GM19324 (cell line): ENCODE measurements around the gene CFDP1.

ENCODE experiments used
- ATAC-seq: cut with Tn5 transposase; IDR thresholded peaks from one replicate; pipeline ENCODE4 v1.9.1; 2021; ENCODE audit warnings: mild to moderate bottlenecking, moderate library complexity; ENCODE audit not compliant: unreplicated experiment, low FRiP score

CFDP1 gene

DNA sequence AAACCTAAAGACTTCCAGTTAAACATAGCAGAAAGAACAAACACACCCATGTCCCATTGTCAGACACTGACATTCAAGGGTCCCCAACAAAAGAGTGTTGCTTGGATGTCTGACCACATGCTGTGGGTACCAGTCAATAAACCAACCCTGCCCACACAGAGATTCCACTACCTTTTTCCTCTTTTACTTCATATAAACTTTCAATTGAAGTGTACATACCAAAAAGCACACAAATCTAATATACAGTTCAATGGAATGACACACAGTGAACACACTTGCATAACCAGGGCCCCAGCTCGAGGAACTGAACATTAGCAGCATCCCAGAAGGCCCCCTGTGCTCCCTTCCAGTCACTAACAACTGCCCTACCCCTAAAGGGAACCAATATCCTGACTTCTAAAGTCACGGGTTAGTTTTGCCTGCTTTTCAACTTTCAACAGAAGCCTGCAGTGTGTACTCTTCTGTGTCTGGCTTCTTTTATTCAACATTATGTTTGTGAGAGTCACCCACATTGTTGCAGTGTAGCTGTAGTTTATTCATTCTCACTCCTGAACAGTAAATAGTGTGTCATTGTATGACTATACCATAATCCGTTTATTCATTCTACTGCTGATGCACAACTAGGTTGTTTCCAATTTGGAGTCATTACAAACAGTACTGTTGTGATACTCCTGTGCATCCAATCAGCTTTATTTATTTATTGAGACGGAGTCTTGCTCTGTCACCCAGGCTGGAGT lies 18.0 kb downstream of the CFDP1 start:
- ATAC-seq: no peak

DNA sequence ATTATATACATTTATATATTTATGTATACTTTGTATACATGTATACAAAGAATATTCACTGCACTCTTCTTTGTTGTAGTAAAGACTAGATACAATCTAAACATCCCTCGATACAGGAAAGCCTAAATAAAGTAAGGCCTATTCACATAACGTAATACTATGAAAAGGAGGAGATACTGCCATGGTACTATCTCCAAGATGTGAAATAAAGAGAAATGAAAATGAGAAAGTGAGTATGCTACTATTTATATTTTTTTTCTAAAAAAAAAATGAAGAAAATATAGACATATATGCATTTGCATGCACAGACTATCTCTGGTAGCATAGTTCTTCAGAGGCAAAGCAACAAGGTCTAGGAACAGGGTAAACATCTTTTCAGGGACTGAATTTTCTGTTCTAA lies 19.4 kb downstream of the CFDP1 start:
- no peak for ATAC-seq

DNA sequence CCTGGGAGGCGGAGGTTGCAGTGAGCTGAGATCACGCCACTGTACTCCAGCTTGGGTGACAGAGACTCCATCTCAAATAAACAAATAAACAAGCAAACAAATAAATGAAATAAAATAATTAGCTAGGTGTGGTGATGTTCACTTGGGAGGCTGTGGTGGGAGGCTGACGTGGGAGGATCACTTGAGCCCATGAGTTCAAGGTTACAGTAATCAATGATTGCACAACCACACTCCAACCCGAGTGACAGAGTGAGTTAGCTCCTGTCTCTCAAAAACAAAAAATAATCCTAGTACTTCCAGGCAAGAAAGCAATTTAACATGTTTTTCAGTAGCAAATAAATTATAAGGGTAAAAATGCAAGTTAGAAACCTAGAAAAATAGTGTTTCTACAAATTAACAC lies 26.4 kb downstream of the CFDP1 start:
- ATAC-seq: no peak

- no peak for ATAC-seq
Measured at GRCh38 chr16:75402821-75403475, 30.4 kb downstream of the CFDP1 start.

DNA sequence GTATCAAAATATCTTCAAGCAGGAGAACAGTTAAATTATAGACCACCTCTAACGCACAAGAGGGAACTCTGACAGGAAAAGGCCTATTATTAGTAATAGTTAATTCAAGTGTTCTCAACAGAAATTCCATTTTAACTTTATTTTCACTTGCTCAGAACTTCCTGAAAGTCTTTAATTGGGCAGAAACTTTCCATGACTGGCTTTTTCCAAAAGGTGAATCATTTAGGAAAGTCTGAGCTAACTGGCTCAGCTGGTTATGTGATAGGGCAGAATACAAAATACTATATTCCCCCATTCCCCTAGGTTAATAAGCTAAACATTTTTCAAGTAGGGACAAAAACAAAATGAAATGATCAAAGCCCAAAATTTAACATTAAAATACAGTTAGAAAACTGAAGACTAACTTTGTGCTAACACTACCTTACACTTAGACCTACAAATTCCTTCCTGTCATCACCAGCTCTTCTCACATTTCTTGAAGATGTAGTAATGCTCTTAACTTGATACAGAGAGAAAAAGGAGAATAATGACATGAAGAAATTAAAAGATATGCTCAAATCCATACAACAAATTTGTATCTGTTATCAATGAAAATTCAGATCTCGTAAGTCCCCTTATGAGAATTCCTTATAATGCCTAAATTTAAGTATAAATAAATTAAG lies 31.0 kb downstream of the CFDP1 start:
- ATAC-seq: no peak

- ATAC-seq: no peak
Measured at GRCh38 chr16:75401691-75402090, 31.6 kb downstream of the CFDP1 start.

DNA sequence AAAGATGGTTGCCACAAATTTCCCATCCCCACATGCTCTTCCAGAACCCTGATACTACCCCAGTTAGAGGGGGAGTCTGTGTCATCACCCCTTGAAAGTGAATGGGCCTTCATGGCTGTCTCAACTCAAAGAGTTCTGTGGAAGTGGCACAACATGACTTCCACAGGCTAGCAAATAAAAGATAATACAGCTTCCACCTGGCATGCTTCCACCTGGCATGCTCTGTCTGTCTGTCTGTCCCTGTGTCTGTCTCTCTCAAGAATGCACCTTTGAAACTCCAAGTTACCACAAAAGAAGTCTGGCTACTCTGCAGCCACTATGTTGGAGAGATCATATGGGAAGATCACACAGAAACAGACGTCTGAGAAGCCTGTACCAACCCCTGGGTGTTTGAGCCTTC lies 35.0 kb downstream of the CFDP1 start:
- no peak for ATAC-seq

DNA sequence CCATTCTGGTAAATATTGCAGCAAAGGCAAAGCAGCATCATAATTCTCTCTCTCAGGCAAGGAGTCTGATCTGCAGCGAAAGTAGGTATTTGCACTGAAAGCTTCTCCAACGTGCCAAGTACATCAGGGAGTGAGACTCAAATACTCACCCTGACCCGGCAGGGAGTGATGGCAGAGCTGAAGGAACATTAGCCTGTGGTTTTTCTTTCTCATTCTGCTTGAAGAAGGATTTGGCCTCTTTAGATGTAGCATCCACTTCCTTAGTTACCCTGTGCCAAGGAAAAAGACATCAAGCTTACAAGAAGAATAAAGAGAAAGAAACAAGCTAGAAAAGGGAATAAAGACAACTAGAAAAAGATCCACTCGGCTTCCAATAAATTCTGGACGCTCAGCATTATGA lies 38.4 kb downstream of the CFDP1 start:
- no peak for ATAC-seq

GRCh38 chr16:75392906-75393305 lies 40.4 kb downstream of the CFDP1 start:
- no peak for ATAC-seq

GRCh38 chr16:75390926-75391653 lies 42.2 kb downstream of the CFDP1 start:
- no peak for ATAC-seq

DNA sequence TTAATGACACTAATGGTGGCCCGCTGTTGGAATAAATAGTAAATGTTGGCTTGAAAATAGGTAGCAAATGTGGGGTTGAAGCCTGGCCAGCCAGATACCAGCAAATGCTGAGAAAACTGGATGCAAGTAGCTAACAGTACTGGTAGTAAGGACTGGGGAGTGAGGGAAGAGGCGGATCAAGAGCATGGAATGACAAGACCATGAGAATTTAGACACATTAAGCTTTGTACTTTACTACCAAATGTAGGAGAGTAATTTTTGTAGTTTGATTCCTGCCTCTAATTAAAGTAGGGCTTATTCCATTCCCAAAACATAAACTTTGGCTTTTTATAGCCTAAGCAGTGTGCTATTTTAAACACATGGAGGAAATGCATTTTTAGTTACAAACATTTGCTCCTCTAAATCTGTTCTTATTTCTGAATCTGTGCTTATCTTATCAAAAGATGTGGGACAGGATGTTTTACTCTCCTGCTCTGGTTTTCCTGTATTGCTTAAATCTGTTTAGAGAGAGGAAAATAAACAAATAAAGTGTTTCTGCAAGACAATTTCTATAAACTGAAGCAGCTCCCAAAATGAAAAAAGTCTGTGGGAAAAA lies 44.1 kb downstream of the CFDP1 start:
- no peak for ATAC-seq

DNA sequence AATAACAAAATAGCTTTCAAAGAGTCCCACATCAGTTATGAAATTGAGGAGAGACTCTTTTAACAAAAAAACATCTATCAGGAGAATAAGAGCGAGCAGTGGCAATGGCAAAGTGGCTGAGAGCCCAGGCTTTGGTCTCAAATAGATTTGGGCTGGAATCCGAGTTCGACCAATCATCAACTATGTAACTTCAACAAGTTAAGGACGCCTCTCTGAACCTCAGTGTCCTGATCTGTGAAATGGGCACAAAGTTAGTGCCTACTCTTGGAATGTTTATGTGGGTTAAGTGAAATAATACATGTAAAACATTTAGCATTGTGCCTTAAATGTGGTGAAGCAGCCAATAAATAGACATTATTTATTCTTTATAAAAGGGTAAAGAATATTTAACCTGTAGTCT lies 45.4 kb downstream of the CFDP1 start:
- no peak for ATAC-seq

DNA sequence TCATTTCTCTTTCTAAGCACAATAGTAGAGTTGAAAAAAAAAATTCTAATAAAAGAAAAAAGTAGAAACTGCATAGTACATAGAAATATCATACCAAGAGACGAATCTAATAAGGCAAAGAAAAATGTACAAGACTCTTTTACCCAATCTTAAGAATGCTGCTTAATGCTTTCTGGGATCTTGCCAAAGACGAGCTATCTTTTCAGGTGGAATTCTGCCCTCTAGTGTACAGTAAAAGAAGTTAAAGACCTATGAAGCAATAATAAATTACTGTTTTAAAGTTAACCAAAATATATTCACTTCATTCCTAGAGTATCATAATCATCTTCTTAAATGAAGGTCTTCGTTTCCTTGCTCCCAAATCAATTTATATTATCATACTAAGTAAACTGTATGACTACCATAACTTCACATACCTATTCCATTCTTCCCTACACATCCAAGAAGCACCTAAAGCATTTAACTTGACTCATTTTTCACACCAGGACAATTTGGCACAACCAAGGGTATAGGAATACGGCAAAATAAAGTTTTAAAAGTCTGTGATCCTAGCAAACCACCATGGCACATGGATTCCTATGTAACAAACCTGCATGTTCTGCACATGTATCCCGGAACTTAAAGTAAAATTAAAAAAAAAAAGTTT lies 47.7 kb downstream of the CFDP1 start:
- ATAC-seq: no peak

DNA sequence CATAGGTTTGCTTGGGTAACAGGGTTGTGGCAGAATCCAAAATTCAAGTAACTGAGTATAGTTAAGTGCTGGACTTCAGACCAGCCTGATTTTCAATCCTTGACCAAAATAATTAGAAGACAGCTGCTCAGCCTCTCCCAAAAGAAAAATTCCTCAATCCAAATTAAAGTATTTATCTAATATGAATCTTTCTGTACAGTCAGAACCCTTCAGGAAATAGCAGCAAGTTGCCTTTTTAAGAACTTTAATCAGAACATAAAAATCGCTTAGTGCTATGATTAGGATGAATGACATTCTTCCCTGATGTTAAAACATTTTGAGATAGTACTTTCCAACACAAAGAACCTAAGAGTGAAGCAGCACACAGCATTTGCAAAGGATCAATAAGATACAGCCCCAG lies 50.2 kb downstream of the CFDP1 start:
- ATAC-seq: no peak

DNA sequence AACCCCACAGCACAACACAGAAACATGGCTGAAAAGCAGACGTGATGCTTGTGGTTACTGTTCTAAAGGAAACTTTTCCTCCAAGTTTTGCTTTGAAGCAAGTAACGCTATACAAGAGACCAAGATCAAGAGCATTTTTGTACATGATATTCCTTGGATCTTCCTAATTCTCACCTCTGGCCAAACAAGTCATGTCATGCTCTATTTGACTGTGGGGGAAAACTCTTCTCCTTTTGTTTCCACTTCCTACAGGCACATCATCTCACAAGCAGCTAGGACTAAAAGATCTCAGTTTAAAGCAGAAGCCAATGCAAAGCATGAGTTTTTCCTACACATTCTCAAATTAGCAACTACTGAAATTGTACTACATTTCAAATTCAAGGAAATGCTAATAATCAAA lies 50.7 kb downstream of the CFDP1 start:
- no peak for ATAC-seq

- ATAC-seq: no peak
Measured at GRCh38 chr16:75380870-75381269, 52.4 kb downstream of the CFDP1 start.

DNA sequence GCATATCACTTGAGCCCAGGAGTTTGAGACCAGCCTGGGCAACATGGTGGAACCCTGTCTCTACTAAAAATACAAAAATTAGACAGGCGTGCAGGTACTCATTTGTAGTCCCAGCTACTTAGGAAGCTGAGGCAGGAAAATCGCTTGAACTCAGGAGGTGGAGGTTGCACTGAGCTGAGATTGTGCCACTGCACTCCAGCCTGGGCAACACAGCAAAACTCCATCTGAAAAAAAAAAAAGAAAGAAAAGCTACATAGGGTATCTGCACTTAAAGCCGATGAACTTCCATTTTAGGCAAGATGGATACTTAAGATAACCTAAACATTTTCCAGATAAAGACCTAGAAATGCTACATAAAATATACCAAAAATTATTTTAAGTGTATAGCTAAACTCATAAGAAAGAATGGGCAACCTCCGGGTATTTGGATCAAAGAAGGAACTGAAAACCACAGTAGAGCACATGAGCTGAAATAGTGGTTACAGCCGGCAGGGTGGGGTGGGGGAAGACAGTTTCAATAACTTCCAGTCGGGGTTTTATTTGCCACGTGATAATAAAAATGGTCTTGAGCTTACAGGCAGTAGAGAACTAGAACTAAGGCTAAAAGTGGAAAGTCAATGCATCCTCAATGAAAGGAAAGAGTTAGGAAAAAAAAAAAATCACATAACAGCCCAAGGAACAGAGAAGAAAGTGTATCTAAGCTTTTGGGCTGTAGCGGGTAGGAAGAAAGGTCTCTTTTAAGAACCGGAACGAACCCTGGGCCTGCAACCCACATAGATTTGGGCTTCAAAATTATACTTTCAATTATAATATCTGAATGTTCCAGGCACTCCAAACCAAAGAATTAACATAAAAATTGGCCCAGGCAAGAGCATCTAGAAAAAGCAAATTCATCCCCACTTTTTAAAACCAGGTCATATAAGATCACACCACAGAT lies 53.1 kb downstream of the CFDP1 start:
- peak; percentile 92 for ATAC-seq

DNA sequence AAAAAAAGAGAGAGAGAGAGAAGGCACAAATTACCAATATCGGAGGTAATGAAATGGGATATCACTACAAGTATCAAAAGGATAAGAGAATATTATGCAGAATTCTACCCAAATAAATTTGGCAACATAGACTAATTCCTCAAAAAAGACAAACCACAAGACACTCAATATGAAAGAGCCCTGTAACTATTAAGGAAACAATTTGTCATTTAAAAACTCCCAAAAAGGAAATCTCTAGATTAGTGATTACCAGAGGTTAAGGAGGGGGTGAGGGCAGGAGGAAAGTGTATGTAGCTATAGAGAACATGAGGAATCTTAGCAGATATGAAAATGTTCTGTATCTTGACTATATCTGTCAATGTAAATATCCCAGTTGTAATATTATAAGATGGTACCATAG lies 54.0 kb downstream of the CFDP1 start:
- no peak for ATAC-seq

DNA sequence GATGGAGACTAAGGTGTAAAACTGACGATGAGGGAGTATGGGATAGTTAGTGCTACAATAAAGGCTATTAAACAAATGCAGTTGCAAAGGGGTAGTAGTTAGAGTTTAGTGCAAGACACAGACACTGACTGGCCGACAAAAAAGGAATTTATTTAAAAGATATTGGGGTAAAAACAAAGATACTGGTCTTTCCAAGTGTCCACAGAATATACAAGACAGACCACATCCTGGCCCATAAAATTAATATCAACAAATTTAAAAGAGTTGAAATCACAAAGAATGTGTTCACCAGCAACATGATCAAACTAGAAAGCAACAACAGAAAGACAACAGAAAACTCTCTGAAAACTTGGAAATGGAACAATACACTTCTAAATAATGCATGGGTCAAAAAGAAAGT lies 54.7 kb downstream of the CFDP1 start:
- no peak for ATAC-seq
